Sciatic nerve (tissue), 2 donors: Measurements from ENCODE around the gene KATNB1. TPM values are rescaled to one million over a fixed set of nuclear protein-coding genes. Genes with fewer than 3 reads are reported as not detected.
"Not testable (repeated sequence)": the region's sequence is repeated elsewhere in the genome, so short reads cannot be mapped to it uniquely, and the experiment has no call there.

Experiments used
- ATAC-seq: fragments of 200-7000 bp; cut with Tn5 transposase; one replicate; pipeline ENCODE4 v1.9.1; 2020; ENCODE audit warnings: mild to moderate bottlenecking, moderate library complexity
- DNase-seq: peaks from one replicate; pipeline ENCODE4 v3.0.0-alpha.2; 2020; ENCODE audit warnings: low spot score
- intact Hi-C: fragments of 100-400 bp; cut with DNase I; formaldehyde crosslinking; loops from one replicate; pipeline ENCODE4 v1.14.2; 2022
- total RNA-seq: library from RNA; stranded (reverse); fragmentation: NEBNext Ultra II Directional; extraction: Animal tissue kit (Norgen Biotek cat#: 25700); gene quantifications from one replicate; pipeline ENCODE4 v1.2.1, GENCODE V29; 2021
- donor health status: DM: no; HTN: no; CAD: no.
- donor health status: DM: no; HTN: no; CAD: no.

KATNB1 gene
- total RNA-seq, 1 donor from 2014 or later = 14.7 TPM

DNA sequence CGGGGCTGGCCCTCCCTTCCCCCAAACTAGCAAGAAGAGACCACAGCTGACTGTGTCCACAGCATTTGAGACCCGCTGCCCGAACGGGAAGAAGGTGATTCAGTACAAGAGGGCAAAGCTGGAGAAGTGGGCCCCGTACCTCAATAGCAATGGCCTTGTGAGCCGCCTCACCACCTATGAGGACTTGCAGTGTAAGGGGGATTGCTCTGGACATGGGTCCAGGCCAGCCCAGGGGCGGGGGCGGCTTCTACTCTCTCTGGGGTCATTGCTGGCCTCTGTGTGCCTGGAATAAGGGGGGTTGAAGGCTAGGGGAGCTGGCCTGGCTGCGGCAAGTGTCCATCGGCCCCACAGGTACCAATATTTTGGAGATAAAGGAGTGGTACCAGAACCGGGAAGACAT, 12.9 kb upstream of the KATNB1 start:
- ATAC-seq = no peak
- DNase-seq = no peak
- intact Hi-C loops = no loop called here

DNA sequence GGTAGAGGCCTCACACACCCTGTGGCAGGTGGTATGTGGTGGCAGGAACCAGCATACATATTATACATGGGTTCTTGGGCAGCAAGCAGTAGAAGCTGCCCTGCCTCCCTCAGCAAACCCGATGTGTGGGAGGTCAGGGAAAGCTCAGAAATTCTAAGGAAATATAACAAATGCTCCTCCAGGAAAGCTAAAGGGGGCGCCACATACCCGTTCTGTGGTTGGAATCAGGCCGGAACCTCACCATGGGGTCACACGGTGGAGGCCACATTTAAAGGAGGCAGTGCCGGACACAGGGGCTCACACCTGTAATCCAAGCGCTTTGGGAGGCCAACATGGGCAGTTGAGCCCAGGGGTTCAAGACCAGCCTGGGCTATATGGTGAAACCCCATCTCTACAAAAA, 12.4 kb upstream of the KATNB1 start:
- DNase-seq (no peak), ATAC-seq (no peak)
- intact Hi-C loops = no loop called here

DNA sequence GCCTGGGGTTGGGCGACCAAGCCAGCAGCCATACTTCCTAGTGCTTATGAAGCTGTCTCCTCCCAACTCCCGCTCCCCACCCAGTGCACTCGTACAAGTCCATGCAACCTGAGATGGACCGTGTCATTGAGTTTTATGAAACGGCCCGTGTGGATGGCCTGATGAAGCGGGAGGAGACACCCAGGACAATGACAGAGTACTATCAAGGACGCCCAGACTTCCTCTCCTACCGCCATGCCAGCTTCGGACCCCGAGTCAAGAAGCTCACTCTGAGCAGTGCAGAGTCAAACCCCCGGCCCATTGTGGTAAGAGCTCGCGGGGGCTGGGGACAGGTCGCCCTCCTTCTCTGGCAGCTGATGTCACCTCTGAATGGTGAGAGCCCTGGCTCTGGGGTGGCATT, 11.0 kb upstream of the KATNB1 start:
- intact Hi-C loops = no loop called here
- DNase-seq (no peak), ATAC-seq (no peak)

DNA sequence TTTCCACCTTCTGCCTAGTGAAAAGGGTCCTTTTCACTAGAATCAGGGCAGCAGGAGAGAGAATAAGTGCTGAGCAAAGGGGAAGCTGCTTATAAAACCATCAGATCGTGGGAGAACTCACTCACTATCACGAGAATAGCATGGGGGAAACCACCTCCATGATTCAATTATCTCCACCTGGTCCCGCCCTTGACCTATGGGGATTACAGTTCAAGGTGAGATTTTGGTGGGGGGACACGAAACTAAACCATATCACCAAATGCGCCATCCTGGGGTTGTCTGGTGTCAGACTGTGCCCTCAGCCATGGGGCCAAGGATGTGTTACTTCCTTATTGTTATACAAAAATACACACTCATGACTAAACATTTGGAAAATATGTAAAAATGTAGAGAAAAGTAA, 10.4 kb upstream of the KATNB1 start:
- ATAC-seq = no peak
- DNase-seq = no peak

DNA sequence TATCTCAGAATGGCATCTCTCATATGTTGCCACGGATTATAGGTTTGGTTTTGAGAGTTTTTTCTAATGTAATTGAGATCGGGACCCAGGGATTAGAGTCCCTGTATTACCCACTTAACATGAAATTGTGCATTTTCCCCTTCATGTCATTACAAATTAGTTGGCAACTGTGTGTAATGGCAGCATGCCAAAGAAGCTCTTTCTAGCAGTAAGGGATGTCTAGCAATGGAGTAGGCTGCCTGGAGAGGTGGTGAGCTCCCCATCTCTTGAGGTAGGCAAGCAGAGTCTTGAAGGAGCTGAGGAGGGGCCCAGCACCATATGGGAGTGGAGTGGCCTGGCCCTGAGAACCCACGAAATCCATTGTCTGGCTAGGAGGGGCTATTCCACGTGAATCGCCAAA, 10.0 kb upstream of the KATNB1 start:
- intact Hi-C loops = no loop called here
- ATAC-seq (no peak), DNase-seq (no peak)

More for the DNA sequence above, 10.4 kb upstream of the KATNB1 start:
- intact Hi-C loops = no loop called here

DNA sequence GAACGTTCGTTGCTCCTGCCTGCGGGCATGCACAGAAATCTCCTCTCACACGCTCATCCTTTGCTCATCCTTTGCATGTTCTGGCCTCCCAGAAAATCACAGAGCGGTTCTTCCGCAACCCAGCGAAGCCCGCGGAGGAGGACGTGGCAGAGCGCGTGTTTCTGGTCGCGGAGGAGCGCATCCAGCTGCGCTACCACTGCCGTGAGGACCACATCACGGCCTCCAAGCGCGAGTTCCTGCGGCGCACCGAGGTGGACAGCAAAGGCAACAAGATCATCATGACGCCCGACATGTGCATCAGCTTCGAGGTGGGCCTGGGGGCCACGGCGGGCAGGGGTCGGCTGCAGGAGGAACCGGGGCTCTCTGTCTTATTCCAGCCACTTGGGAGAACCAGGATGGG, 9.6 kb upstream of the KATNB1 start:
- ATAC-seq (no peak), DNase-seq (no peak)
- intact Hi-C loops = no loop called here

DNA sequence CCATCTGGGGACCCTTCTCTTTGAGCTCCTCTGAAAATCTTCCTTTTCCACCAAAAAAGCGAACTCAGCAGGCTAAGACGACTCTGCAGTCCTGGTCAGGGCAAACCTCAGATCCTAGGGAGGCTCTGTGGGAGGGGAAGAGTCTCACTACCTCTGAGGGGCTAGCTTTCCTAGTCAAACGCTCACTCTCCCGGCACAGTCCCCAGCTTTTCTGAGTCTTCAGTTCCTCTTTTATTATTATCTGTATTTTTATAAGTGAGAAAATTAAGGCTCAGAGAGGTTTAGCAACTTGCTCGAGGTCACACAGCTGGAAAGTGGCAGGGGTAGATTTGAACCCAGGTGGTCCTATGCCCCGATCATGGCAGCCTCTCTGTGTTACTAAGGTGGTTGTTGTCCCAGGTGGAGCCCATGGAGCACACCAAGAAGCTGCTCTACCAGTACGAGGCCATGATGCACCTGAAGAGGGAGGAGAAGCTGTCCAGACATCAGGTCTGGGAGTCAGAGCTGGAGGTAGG, 9.1 kb upstream of the KATNB1 start:
- no peak for ATAC-seq
- intact Hi-C loops = no loop called here
- DNase-seq = no peak

DNA sequence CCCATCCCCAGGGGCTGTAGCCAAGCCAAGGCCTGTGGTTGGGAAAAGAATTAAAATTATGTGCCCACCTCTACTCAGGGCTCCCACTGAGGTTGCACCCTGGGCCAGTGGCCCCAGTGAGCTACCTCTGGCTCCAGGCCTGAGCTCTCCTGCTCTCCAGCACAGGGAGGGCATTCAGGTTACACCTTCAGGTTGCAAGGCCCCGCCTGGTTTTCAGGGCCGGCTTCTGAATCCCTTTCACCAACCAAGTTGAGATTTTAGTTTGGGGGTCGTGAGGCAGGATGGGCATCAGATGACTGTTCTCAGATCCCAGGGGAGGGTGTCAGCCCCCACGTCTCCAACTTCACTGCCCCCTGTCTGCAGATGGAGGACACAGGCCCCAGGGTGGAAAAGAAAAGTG, 8.0 kb upstream of the KATNB1 start:
- intact Hi-C loops = no loop called here
- DNase-seq (no peak), ATAC-seq (no peak)

DNA sequence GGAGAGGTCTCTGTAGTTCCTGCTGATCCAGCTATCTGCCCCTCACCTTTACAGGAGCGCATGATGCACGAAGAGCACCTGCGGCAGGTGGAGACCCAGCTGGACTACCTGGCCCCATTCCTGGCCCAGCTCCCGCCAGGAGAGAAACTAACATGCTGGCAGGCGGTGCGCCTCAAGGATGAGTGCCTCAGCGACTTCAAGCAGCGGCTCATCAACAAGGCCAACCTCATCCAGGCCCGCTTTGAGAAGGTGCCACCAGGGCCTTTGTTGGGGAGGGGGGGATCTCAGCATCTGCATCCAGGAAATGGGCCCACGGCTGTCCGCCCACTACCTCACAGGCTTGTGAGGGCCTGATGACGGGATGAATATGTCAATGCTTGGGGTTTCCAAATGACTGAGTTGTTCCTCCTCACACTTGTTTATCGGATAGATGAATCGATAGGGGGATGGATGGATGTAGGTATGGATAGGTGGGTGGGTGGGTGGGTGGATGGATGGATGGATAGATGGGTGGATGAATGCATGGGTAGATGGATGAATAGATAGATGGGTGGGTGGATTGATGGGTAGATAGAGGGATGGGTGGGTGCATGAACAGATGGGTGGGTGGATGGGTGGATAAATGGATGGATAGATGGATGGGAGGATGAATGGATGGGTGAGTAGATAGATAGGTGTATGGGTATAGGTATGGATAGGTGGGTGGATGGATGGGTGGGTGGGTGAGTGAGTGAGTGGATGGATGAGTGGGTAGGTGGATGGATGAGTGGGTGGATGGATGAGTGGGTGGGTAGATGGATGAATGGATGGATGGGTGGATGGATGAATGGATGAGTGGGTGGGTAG, 7.0 kb upstream of the KATNB1 start:
- intact Hi-C loops = no loop called here
- DNase-seq (no peak), ATAC-seq (no peak)

DNA sequence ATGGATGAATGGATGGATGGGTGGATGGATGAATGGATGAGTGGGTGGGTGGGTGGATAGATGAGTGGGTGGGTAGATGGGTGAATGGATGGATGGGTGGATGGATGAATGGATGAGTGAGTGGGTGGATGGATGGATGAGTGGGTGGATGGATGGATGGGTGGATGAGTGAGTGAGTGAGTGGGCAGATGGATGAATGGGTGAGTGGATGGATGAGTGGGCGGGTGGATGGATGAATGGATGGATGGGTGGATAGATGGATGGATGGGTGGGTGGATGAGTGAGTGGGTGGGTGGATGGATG, 6.4 kb upstream of the KATNB1 start:
- intact Hi-C loops = no loop called here
- ATAC-seq = no peak

DNA sequence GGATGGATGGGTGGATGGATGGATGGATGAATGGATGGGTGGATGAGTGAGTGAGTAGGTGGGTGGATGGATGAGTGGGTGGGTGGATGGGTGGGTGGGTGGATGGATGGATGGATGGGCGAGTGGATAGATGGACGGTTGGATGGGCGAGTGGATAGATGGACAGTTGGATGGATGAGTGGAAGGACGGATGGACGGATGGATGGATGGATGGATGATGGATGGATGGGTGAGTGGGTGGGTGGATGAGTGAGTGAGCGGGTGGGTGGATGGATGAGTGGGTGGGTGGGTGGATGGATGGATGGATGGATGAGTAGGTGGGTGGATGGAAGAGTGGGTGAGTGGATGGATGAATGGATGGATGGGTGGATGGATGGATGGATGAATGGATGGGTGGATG, 5.7 kb upstream of the KATNB1 start:
- ATAC-seq, DNase-seq, intact Hi-C loops: not testable (repeated sequence)

More for the DNA sequence above, 6.4 kb upstream of the KATNB1 start:
- DNase-seq = no peak

DNA sequence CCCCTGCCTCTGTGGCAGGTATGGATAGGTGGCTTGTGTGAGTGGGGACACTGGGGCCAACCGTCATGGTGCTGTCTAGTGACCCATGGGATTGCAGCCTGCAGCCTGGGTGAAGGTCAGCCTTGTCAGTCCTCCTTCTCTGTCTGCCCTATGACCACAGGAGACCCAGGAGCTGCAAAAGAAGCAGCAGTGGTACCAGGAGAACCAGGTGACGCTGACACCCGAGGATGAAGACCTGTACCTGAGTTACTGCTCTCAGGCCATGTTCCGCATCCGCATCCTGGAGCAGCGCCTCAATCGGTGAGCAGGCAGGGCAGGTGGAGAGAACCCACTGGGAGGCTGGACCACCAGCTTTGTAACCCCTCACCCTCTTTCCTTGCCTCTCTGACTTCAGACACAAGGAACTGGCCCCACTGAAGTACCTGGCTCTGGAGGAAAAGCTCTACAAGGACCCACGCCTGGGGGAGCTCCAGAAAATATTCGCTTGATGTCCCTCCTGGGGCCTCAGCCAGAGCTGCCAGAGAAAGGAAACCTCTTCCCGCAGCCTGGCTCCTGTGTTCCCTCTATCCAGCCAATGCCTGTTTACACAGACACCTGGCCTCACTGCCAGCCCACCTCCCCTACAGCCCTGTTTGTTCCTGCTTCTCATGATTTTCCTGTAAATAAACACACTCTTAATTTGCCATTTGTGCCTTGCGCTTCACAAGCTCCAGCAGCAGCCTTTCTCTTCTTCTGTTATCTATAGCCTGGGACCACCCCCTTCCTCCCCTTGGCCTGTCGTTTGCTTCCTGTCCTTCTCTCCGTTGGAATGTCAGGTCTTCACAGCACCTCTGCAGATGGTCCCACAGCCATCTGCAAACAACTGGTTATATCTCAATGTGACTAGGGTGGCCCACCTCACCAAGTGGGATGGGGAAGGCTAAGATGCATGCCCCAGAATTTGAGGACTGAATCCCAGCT, 4.5 kb upstream of the KATNB1 start:
- intact Hi-C loops = no loop called here
- DNase-seq = peak; percentile 27

DNA sequence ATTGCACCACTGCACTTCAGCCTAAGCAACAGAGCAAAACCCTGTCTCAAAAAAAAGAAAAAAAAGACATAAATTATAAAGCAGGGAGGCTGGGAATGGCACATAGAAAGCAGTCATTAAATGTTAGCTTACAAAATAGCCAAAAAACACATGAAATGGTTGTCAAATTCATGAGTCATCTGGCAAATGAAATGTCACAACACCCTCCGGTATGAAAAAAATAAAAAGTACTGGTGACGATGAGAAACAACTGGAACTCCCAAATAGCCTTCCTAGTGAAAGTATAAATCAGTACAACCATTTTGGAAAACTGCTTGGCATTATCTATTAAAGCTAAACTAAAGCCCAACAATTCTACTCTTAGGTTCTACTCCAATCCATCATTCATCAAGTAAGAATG, 3.5 kb upstream of the KATNB1 start:
- intact Hi-C loops = no loop called here
- ATAC-seq = no peak
- no peak for DNase-seq

More for the DNA sequence above, 4.5 kb upstream of the KATNB1 start:
- ATAC-seq = no peak

DNA sequence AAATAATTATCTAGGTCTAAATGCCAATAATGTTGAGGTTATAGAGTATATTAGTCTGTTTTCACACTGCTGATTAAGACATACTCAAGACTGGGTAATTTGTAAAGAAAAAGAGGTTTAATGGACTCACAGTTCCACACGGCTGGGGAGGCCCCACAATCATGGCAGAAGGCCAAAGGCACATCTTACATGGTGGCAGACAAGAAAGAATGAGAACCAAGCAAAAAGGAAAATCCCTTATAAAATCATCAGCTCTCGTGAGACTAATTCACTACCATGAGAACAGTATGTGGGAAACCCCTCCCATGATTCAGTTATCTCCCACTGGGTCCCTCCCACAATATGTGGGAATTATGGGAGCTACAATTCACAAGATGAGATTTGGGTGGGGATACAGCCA, 2.9 kb upstream of the KATNB1 start:
- DNase-seq = peak; percentile 36
- no peak for ATAC-seq
- intact Hi-C loops = no loop called here

DNA sequence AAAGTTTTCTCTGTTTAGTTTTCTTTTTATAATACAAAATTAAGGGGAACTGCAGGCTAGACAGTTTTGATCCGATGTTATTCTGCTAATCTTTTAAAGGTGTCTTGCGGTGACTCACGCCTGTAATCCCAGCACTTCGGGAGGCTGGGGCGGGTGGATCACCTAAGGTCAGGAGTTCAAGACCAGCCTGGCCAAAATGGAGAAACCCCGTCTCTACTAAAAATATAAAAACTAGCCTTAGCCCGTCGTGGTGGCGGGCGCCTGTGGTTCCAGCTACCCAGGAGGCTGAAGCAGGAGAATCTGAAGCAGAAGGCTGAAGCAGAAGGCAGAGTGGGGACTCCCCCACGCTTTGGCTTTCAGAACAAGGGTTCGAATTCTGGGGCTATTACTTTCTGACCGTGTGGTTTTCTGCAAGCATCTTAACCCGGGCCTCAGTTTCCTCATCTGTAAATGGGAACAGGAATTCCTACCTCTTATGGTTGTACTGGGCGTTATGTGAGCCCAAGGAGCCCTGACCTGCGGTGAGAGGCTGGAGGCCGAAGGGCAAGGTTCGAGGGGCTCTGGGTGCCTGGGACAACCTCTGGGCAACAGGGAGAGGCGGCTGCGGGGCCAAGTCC, 1.2 kb upstream of the KATNB1 start:
- ATAC-seq (no peak), DNase-seq (no peak)
- intact Hi-C loops = no loop called here

DNA sequence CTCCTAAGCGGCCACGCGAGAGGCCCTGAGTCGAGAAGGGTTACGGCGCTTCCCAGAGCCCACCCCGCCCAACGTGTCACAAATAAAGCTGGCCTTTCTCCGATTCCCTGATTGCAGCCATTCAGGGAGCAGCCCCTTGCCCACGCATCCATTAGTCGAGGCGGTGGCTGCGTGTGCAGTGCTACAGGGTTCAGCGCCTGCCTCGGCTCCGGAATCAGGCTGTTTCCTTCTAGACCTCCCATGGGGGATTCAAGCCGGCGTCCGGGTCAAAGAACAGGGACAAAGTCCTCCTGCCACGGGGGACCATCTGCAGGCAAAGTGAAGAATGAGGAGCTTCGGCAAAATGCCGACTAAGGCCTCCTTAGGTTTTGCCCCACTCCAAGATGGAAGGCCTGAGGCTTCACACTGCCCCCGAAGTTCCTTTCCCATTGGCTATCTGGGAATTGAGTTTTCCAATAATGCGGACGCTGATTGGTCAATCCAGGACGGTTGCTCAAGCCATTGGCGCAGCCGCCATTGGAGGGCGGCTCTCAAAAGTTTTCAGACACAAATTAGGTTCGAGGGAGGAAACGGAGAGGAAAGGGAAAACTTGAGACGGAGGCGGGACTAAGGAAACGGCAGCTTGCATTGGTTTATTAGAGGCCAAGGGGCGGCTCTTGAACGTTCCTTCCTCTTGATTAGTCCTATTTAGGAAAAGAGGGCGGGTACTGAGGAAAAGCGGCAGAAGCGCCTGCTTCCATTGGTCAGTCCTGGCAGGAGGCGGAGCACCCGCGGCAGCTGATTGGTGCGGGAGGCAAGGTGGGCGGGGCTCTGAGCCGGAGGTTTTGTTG, 430 bp upstream of the KATNB1 start:
- intact Hi-C loops = no loop called here
- ATAC-seq = peak; percentile 97
- DNase-seq = peak; percentile 98

DNA sequence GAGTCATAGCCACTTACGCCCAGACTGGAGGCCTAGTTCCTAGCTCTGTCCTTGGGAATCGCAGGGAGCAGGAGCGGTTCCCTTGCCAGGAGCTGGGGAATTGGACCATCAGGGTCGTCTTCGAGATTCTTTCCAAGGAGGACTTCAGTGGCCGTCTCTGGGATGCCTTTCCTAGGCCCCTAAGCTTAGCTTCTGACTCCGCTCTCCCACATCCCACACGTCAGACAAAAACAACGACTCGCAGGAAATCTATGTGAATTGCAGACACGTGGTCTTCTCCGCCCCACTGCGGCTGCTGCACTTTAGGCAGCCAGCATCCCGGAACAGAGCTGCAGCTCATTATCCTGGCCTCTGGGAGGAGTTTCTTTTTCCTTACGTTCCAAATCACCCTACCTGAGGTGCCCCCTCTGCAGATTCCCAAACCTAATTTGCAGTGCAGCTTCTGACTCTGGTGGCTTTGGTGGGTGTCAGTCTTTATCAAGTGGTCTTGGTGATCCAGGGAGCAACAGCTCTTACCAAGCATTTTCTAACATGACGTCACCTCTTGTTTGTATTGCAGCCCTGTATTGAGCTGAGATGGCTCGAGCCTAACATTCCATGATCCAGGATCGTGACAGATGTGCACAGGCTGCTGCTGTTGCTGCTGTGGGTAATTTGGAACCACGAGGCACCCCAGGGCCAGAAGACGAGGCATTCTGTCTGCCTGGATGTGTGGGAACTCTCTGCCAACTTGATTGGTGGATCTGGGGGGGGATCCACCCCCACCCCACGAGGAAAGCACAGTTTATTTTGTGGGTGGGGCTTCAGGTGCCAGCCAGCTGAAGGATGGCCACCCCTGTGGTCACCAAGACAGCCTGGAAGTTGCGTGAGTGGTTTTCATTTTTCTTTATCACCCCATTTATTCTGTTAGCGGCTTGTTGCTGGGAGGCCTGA, 1.1 kb downstream of the KATNB1 start:
- no peak for ATAC-seq
- intact Hi-C loops = no loop called here
- DNase-seq = no peak

DNA sequence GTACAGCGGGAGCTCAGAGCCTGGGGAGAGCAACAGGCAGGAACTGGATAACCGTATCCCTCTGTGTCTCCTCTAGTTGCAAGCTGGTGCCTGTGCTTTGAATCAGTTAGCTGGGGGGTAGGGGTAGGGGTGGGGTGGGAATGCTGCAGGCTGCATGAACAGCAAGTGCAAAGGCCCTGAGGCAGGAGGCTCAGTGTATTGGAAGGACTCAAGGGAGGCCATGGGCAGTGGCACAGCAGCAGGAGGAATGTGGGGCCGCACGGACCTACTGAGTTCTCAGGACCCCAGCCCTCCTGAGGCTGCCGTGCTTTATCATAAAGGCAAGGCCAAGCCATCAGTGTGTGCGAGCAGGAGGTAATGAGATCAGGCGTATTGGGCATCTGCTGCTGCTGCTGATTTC, 3.3 kb downstream of the KATNB1 start:
- ATAC-seq (no peak), DNase-seq (no peak)
- intact Hi-C loops = no loop called here
